ENCODE data around the gene LSR.

The LSR gene

DNA sequence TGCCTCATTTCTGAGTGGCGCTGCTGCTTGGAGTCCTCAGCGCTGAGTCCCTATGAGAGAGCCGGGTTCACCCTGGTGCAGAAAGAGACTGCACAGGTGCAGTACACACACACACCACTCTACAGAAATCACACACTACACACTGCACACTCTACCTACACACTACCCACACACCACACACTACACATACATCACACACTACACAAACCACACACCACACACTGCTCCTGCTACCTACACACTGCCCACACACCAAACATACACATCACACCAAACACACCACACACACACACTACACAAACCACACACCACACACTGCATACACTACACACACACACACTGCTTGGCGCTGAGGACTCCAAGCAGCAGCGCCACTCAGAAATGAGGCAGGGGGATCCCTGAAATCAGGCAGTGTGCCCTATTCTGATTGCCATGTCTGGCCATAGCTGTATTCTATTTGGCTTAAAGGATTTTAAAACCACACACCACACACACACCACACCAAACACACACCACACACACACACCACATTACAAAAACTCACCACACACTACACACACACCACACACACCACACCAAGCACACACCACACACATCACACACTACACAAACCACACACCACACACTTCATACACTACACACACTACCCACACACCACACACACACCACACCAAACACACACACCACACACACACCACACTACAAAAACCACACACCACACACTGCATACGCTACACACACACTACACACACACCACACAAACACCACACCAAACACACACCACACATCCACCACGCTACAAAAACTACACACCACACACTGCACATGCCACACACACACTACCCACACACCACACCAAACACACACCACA lies 48.1 kb downstream of the LSR start:
- H3K4me1 ChIP-seq (ENCODE audit: control insufficient read depth, insufficient read depth, low read length): no peaks in the 10 kb centered on the region
- H3K36me3 ChIP-seq (ENCODE audit: control insufficient read depth, insufficient read depth, low read length): no peaks in the 10 kb centered on the region
- H3K9ac ChIP-seq (ENCODE audit: low read depth, low read length): no peak overlapping the region
- peaks cover 3% of the 10 kb centered on the region for H3K27me3 ChIP-seq (ENCODE audit: control insufficient read depth, insufficient read depth, low read length)
- H3K4me3 ChIP-seq (ENCODE audit: low read depth, low read length): no peak overlapping the region
- H3K9me3 ChIP-seq (ENCODE audit: control insufficient read depth, insufficient read depth, low read length): no peaks in the 10 kb centered on the region

DNA sequence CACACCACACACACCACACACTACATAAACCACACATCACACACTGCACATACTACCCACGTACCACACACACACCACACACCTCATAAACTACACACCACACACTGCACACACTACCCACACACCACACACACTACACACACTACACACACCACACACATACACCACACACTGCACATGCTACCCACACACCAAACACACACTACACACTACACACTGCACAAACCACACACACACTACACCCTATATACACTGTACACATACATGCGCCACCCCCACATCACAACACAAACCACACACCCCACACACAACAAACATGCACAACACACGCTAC lies 48.7 kb downstream of the LSR start:
- Histone ChIP-seq H3K4me1 (ENCODE audit: control insufficient read depth, insufficient read depth, low read length) (no peaks in the 10 kb centered on the region), H3K9ac (ENCODE audit: low read depth, low read length) (no peak overlapping the region), H3K4me3 (ENCODE audit: low read depth, low read length) (no peak overlapping the region), H3K36me3 (ENCODE audit: control insufficient read depth, insufficient read depth, low read length) (no peaks in the 10 kb centered on the region), H3K27me3 (ENCODE audit: control insufficient read depth, insufficient read depth, low read length) (peaks cover 3% of the 10 kb centered on the region), H3K9me3 (ENCODE audit: control insufficient read depth, insufficient read depth, low read length) (no peaks in the 10 kb centered on the region)

DNA sequence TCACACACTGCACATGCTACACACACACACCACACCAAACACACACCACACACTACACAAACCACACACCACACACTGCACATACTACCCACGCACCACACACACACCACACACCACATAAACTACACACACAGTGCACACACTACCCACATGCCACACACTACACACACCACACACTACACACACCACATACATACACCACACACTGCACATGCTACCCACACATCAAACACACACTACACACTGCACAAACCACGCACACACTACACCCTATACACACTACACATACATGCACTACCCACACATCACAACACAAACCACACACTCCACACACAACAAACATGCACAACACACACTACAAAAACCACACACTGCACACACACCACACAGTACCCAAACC lies 49.1 kb downstream of the LSR start:
- H3K27me3 ChIP-seq (ENCODE audit: control insufficient read depth, insufficient read depth, low read length): peaks cover 3% of the 10 kb centered on the region

DNA sequence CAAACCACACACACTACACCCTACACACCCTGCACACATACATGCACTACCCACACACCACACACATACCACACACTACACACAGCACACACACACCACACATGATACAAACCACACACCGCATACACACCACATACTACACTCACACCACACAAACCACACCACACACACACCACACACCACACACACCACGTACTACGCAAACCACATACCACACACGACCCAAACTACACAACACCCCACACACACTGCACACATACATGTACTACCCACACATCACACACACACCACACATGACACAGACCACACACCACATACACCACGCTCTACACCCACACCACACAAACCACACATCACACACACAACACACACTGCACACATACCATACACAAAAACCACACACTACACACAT lies 49.8 kb downstream of the LSR start:
- H3K4me1 ChIP-seq (ENCODE audit: control insufficient read depth, insufficient read depth, low read length): no peaks in the 10 kb centered on the region
- no peak overlapping the region for H3K9ac ChIP-seq (ENCODE audit: low read depth, low read length)
- no peaks in the 10 kb centered on the region for H3K9me3 ChIP-seq (ENCODE audit: control insufficient read depth, insufficient read depth, low read length)
- no peaks in the 10 kb centered on the region for H3K36me3 ChIP-seq (ENCODE audit: control insufficient read depth, insufficient read depth, low read length)
- no peak overlapping the region for H3K4me3 ChIP-seq (ENCODE audit: low read depth, low read length)
- peaks cover 3% of the 10 kb centered on the region for H3K27me3 ChIP-seq (ENCODE audit: control insufficient read depth, insufficient read depth, low read length)

More for the DNA sequence above, 49.1 kb downstream of the LSR start:
- no peak overlapping the region for H3K9ac ChIP-seq (ENCODE audit: low read depth, low read length)
- H3K9me3 ChIP-seq (ENCODE audit: control insufficient read depth, insufficient read depth, low read length): no peaks in the 10 kb centered on the region
- no peak overlapping the region for H3K4me3 ChIP-seq (ENCODE audit: low read depth, low read length)
- no peaks in the 10 kb centered on the region for H3K4me1 ChIP-seq (ENCODE audit: control insufficient read depth, insufficient read depth, low read length)
- H3K36me3 ChIP-seq (ENCODE audit: control insufficient read depth, insufficient read depth, low read length): no peaks in the 10 kb centered on the region

DNA sequence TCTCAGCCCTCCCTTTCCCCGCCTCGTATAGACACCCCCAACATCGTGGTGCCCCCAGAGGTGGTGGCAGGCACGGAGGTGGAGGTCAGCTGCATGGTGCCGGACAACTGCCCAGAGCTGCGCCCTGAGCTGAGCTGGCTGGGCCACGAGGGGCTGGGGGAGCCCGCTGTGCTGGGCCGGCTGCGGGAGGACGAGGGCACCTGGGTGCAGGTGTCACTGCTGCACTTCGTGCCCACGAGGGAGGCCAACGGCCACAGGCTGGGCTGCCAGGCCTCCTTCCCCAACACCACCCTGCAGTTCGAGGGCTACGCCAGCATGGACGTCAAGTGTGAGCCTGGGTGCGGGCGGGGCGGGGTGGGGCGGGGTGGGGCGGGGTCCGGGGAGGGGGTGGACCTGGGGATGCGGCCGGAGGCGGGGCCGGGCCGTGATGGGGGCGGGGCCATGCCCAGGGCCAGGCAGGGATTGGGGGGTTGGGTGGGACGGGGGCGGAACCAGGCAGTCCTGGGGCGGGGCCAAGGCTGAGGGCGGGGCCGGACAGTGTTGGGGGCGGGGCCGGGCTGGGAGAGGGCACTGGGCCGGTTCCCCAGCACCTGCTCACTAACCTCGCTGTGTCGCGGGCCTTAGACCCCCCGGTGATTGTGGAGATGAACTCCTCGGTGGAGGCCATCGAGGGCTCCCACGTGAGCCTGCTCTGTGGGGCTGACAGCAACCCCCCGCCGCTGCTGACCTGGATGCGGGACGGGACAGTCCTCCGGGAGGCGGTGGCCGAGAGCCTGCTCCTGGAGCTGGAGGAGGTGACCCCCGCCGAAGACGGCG lies 50.9 kb downstream of the LSR start:
- Histone ChIP-seq H3K36me3 (ENCODE audit: control insufficient read depth, insufficient read depth, low read length) (no peaks in the 10 kb centered on the region), H3K9me3 (ENCODE audit: control insufficient read depth, insufficient read depth, low read length) (no peaks in the 10 kb centered on the region), H3K27me3 (ENCODE audit: control insufficient read depth, insufficient read depth, low read length) (peaks cover 3% of the 10 kb centered on the region), H3K9ac (ENCODE audit: low read depth, low read length) (no peak overlapping the region), H3K4me3 (ENCODE audit: low read depth, low read length) (peak overlapping the region; percentile 8), H3K4me1 (ENCODE audit: control insufficient read depth, insufficient read depth, low read length) (no peaks in the 10 kb centered on the region)

DNA sequence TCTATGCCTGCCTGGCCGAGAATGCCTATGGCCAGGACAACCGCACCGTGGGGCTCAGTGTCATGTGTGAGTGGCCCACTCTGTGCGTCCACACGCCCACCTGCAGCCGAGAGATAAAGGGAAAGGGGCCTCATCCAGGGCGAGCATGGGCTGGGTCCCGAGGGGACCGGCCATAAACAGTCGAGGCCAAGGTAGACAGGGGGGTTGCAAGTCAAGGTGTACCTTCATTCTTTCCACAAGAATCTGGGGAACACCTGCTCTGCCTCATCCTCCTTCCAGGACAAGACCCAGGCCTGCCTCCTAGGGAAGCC lies 51.5 kb downstream of the LSR start:
- no peaks in the 10 kb centered on the region for H3K36me3 ChIP-seq (ENCODE audit: control insufficient read depth, insufficient read depth, low read length)
- H3K4me1 ChIP-seq (ENCODE audit: control insufficient read depth, insufficient read depth, low read length): no peaks in the 10 kb centered on the region
- H3K4me3 ChIP-seq (ENCODE audit: low read depth, low read length): peak overlapping the region; percentile 8
- peaks cover 3% of the 10 kb centered on the region for H3K27me3 ChIP-seq (ENCODE audit: control insufficient read depth, insufficient read depth, low read length)
- no peaks in the 10 kb centered on the region for H3K9me3 ChIP-seq (ENCODE audit: control insufficient read depth, insufficient read depth, low read length)
- no peak overlapping the region for H3K9ac ChIP-seq (ENCODE audit: low read depth, low read length)

DNA sequence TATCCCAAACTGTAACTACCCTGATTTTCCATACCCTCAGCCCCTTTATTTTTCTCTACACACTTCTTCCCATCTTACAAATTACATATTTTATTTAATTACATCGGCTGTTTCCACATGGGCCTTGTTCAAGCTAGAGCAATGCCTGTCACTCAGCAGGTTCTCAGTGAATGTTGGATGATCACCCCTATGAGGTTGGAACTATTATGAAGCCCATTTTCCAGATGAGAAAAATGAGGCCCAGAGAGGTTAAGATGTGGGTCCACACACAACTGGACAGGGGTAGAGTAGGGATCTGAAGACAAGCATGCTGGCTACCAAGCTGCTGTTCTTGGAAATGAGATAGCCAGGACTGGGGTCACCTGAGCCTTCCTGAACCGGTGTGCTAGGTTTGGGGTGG lies 53.2 kb downstream of the LSR start:
- no peaks in the 10 kb centered on the region for H3K4me1 ChIP-seq (ENCODE audit: control insufficient read depth, insufficient read depth, low read length)
- H3K27me3 ChIP-seq (ENCODE audit: control insufficient read depth, insufficient read depth, low read length): peaks cover 3% of the 10 kb centered on the region

DNA sequence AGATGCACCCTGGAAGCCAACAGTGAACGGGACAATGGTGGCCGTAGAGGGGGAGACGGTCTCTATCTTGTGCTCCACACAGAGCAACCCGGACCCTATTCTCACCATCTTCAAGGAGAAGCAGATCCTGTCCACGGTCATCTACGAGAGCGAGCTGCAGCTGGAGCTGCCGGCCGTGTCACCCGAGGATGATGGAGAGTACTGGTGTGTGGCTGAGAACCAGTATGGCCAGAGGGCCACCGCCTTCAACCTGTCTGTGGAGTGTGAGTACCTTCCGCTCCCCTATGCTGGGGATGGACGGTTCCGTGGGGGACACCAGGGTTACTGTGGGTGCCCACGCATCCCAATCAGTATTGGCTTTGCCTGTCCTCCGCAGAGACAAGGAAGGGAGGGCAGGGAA lies 53.6 kb downstream of the LSR start:
- no peaks in the 10 kb centered on the region for H3K36me3 ChIP-seq (ENCODE audit: control insufficient read depth, insufficient read depth, low read length)
- H3K9ac ChIP-seq (ENCODE audit: low read depth, low read length): no peak overlapping the region
- no peak overlapping the region for H3K4me3 ChIP-seq (ENCODE audit: low read depth, low read length)
- no peaks in the 10 kb centered on the region for H3K4me1 ChIP-seq (ENCODE audit: control insufficient read depth, insufficient read depth, low read length)
- peaks cover 3% of the 10 kb centered on the region for H3K27me3 ChIP-seq (ENCODE audit: control insufficient read depth, insufficient read depth, low read length)
- H3K9me3 ChIP-seq (ENCODE audit: control insufficient read depth, insufficient read depth, low read length): no peaks in the 10 kb centered on the region

More for the DNA sequence above, 53.2 kb downstream of the LSR start:
- no peak overlapping the region for H3K9ac ChIP-seq (ENCODE audit: low read depth, low read length)
- no peaks in the 10 kb centered on the region for H3K9me3 ChIP-seq (ENCODE audit: control insufficient read depth, insufficient read depth, low read length)
- no peak overlapping the region for H3K4me3 ChIP-seq (ENCODE audit: low read depth, low read length)
- H3K36me3 ChIP-seq (ENCODE audit: control insufficient read depth, insufficient read depth, low read length): no peaks in the 10 kb centered on the region

DNA sequence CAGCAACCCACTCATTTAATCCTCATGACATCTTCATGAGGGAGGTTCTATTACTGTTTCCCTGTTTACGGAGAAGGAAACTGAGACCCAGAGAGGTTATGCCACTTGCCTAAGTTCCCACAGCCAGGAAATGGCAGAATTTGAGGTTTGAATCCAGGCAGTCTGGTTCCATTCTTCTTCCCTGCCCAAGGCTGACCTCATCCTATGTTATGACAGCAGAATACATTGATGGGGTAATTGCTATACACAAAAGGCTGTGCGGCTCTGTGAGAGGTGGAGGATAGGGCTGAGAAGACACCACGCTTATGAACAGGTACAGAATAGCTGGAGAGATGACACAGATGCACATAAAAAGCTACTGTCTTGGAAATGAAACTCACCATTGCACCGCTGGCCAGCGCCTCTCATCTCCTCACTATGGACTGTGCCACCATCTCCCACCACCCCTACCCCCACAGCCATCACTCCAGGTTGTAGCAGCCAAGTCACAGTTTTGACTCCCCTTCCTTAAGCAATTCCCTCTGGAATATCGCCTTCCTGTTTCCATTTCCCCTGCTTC lies 54.6 kb downstream of the LSR start:
- H3K9ac ChIP-seq (ENCODE audit: low read depth, low read length): no peak overlapping the region
- H3K4me1 ChIP-seq (ENCODE audit: control insufficient read depth, insufficient read depth, low read length): no peaks in the 10 kb centered on the region
- H3K4me3 ChIP-seq (ENCODE audit: low read depth, low read length): no peak overlapping the region
- peaks cover 3% of the 10 kb centered on the region for H3K27me3 ChIP-seq (ENCODE audit: control insufficient read depth, insufficient read depth, low read length)
- no peaks in the 10 kb centered on the region for H3K9me3 ChIP-seq (ENCODE audit: control insufficient read depth, insufficient read depth, low read length)
- H3K36me3 ChIP-seq (ENCODE audit: control insufficient read depth, insufficient read depth, low read length): no peaks in the 10 kb centered on the region

DNA sequence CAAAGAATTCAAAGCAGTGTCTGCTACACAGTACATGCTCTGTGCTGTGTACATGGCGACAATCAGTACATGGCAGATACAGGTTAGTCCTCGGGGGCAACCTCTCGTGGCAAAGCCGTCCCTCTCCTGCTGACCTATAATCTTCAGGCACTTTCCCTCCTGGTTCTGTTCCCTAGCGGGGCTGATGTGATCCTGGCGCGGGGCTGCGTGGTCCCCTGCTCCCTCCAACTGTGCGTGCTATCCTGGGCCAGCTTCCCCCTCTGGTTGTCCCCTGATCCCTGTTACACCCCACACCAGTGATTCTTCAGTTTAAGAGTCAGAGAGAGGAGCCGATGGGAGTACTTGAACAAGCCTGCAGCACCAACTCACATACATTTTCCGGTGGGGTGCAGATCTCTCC lies 55.2 kb downstream of the LSR start:
- no peaks in the 10 kb centered on the region for H3K9me3 ChIP-seq (ENCODE audit: control insufficient read depth, insufficient read depth, low read length)
- no peaks in the 10 kb centered on the region for H3K36me3 ChIP-seq (ENCODE audit: control insufficient read depth, insufficient read depth, low read length)
- no peak overlapping the region for H3K4me3 ChIP-seq (ENCODE audit: low read depth, low read length)
- peaks cover under 1% of the 10 kb centered on the region for H3K27me3 ChIP-seq (ENCODE audit: control insufficient read depth, insufficient read depth, low read length)
- H3K9ac ChIP-seq (ENCODE audit: low read depth, low read length): no peak overlapping the region
- H3K4me1 ChIP-seq (ENCODE audit: control insufficient read depth, insufficient read depth, low read length): no peaks in the 10 kb centered on the region

DNA sequence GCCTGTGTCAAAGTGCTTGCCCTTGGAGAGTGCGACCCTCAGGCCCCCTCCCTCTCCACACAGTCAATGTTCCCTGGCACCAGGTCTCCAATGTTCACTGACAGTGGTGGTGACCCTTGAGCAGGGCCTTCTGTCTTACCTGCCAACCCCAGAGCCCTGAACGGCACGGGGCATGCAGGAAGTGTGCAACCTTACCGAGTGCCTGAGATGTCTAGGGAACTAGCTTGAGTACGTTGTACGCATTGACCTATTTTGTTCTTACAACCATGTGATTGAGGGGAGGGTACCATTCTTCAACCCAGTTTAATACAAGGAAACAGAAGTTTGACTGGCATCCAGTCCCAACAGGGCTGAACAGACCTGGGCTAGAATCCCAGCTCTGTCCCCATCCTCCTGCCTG lies 56.4 kb downstream of the LSR start:
- no peaks in the 10 kb centered on the region for H3K9me3 ChIP-seq (ENCODE audit: control insufficient read depth, insufficient read depth, low read length)
- H3K4me3 ChIP-seq (ENCODE audit: low read depth, low read length): no peak overlapping the region
- H3K27me3 ChIP-seq (ENCODE audit: control insufficient read depth, insufficient read depth, low read length): no peaks in the 10 kb centered on the region
- no peaks in the 10 kb centered on the region for H3K4me1 ChIP-seq (ENCODE audit: control insufficient read depth, insufficient read depth, low read length)
- H3K9ac ChIP-seq (ENCODE audit: low read depth, low read length): no peak overlapping the region
- no peaks in the 10 kb centered on the region for H3K36me3 ChIP-seq (ENCODE audit: control insufficient read depth, insufficient read depth, low read length)

All from iPS-15b (cell line).